Loucy (cell line): ENCODE measurements around the gene KHK.
"Not testable (repeated sequence)": the region's sequence is repeated elsewhere in the genome, so short reads cannot be mapped to it uniquely, and the experiment has no call there.

ENCODE experiments used
- H2AFZ ChIP-seq: fragments of 200-600 bp; sonication (generic); 2 replicates; pipeline ENCODE4 v1.6.0; 2016; ENCODE audit warnings: antibody characterized with exemption, mild to moderate bottlenecking, low read length, moderate library complexity
- H3F3A ChIP-seq: fragments of 200-600 bp; 2 replicates; pipeline ENCODE4 v1.6.0; 2016; ENCODE audit warnings: antibody characterized with exemption, low read depth, mild to moderate bottlenecking
- H3K27me3 ChIP-seq: fragments of 200-600 bp; sonication (generic); 2 replicates; pipeline ENCODE4 v1.6.1; 2014; ENCODE audit warnings: low read length, mild to moderate bottlenecking; ENCODE audit not compliant: insufficient read depth, poor library complexity, severe bottlenecking
- H3K36me3 ChIP-seq: fragments of 200-600 bp; sonication (generic); 2 replicates; pipeline ENCODE4 v1.6.1; 2016; ENCODE audit warnings: low read length; ENCODE audit not compliant: insufficient read depth
- H3K4me1 ChIP-seq: fragments of 200-600 bp; sonication (generic); 2 replicates; pipeline ENCODE4 v1.5.1; 2014; ENCODE audit warnings: low read length, mild to moderate bottlenecking; ENCODE audit not compliant: insufficient read depth, poor library complexity, severe bottlenecking
- H3K4me2 ChIP-seq: fragments of 200-600 bp; sonication (generic); 2 replicates; pipeline ENCODE4 v1.6.0; 2014; ENCODE audit warnings: antibody characterized with exemption, low read length, low read depth, mild to moderate bottlenecking; ENCODE audit not compliant: poor library complexity, severe bottlenecking
- H3K4me3 ChIP-seq: fragments of 200-600 bp; sonication (generic); 2 replicates; pipeline ENCODE4 v1.5.1; 2014; ENCODE audit warnings: low read length, mild to moderate bottlenecking, mixed read lengths; ENCODE audit not compliant: poor library complexity, severe bottlenecking
- H3K79me2 ChIP-seq: fragments of 200-600 bp; sonication (generic); 2 replicates; pipeline ENCODE4 v1.6.1; 2014; ENCODE audit warnings: low read length; ENCODE audit not compliant: insufficient read depth
- H3K9ac ChIP-seq: fragments of 200-600 bp; sonication (generic); 2 replicates; pipeline ENCODE4 v1.6.0; 2014; ENCODE audit warnings: mild to moderate bottlenecking, low read depth, low read length, moderate library complexity; ENCODE audit not compliant: poor library complexity, severe bottlenecking
- H3K9me2 ChIP-seq: fragments of 200-600 bp; sonication (generic); replicated peaks from 2 replicates; pipeline ENCODE4 v1.6.1; 2016; ENCODE audit warnings: low read depth, low read length, mixed read lengths
- H3K9me3 ChIP-seq: fragments of 200-600 bp; sonication (generic); 2 replicates; pipeline ENCODE4 v1.6.1; 2014; ENCODE audit warnings: mild to moderate bottlenecking, antibody characterized with exemption, low read length, low read depth; ENCODE audit not compliant: insufficient read depth
- H4K20me1 ChIP-seq: fragments of 200-600 bp; sonication (generic); 2 replicates; pipeline ENCODE4 v1.6.0; 2014; ENCODE audit warnings: antibody characterized with exemption, low read length, mild to moderate bottlenecking; ENCODE audit not compliant: insufficient read depth, poor library complexity, severe bottlenecking
- EZH2phosphoT487 ChIP-seq: fragments of 200-600 bp; IDR thresholded peaks from 2 replicates; pipeline ENCODE4 v1.6.1; 2018; ENCODE audit warnings: antibody characterized with exemption, mild to moderate bottlenecking, moderate library complexity, borderline replicate concordance
- TF ChIP-seq, protein P1 (sequence below): fragments of 200-600 bp; sonication (generic); conservative IDR thresholded peaks from 2 replicates; pipeline ENCODE4 v1.5.1; 2014; ENCODE audit warnings: mild to moderate bottlenecking, antibody characterized with exemption, low read length

KHK gene

DNA sequence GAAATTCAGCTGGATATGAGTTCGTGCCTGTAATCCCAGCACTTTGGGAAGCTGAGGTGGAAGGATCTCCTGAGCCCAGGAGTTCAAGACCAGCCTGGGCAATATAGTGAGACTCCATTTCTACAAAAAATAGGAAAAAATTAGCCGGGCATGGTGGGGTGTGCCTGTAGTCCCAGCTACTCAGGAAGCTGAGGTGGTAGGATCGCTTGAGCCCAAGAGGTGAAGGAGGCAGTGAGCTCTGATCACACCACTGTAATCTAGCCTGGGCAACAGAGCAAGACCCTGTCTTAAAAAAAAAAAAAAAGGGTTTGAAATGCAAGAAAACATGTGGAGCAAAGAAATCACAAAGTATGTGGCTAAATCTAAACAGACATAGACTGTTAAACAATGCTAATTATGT is 22.5 kb downstream of the KHK start:
- no peaks in the 10 kb centered on the region; the same call in 1 of the 2 replicates for H3F3A ChIP-seq
- no peak overlapping the region for H3K4me3 ChIP-seq
- no peak overlapping the region for H2AFZ ChIP-seq
- no peaks in the 10 kb centered on the region for H3K9me3 ChIP-seq
- H3K36me3 ChIP-seq, result no peaks in the 10 kb centered on the region
- H3K27me3 ChIP-seq, result no peaks in the 10 kb centered on the region
- H3K79me2 ChIP-seq, result no peaks in the 10 kb centered on the region
- no peaks in the 10 kb centered on the region for H3K9me2 ChIP-seq
- H3K9ac ChIP-seq, result no peak overlapping the region
- no peaks in the 10 kb centered on the region for H4K20me1 ChIP-seq
- no peaks in the 10 kb centered on the region for H3K4me1 ChIP-seq
- TF ChIP-seq, protein P1, sequence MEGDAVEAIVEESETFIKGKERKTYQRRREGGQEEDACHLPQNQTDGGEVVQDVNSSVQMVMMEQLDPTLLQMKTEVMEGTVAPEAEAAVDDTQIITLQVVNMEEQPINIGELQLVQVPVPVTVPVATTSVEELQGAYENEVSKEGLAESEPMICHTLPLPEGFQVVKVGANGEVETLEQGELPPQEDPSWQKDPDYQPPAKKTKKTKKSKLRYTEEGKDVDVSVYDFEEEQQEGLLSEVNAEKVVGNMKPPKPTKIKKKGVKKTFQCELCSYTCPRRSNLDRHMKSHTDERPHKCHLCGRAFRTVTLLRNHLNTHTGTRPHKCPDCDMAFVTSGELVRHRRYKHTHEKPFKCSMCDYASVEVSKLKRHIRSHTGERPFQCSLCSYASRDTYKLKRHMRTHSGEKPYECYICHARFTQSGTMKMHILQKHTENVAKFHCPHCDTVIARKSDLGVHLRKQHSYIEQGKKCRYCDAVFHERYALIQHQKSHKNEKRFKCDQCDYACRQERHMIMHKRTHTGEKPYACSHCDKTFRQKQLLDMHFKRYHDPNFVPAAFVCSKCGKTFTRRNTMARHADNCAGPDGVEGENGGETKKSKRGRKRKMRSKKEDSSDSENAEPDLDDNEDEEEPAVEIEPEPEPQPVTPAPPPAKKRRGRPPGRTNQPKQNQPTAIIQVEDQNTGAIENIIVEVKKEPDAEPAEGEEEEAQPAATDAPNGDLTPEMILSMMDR, result no peak
- no peak for TF ChIP-seq EZH2phosphoT487
- no peak overlapping the region for H3K4me2 ChIP-seq

DNA sequence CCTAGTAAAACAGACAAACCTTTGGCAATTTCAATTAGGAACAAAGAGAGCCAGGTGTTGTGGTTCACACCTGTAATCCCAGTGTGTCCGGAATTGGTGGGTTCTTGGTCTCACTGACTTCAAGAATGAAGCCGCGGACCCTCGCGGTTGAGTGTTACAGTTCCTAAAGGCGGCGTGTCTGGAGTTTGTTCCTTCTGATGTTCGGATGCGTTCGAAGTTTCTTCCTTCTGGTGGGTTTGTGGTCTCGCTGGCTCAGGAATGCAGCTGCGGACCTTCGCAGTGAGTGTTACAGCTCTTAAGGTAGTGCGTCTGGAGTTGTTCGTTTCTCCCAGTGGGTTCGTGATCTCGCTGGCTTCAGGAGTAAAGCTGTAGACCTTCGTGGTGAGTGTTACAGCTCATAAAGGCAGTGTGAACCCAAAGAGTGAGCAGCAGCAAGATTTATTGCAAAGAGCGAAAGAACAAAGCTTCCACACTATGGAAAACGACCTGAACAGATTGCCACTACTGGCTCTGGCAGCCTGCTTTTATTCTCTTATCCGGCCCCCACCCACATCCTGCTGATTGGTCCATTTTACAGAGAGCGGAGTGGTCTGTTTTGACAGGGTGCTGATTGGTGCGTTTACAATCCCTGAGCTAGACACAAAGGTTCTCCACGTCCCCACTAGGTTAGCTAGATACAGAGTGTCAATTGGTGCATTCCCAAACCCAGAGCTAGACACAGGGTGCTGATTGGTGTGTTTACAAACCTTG is 24.2 kb downstream of the KHK start:
- not testable (repeated sequence) for H3K36me3 ChIP-seq, H3K9ac ChIP-seq

DNA sequence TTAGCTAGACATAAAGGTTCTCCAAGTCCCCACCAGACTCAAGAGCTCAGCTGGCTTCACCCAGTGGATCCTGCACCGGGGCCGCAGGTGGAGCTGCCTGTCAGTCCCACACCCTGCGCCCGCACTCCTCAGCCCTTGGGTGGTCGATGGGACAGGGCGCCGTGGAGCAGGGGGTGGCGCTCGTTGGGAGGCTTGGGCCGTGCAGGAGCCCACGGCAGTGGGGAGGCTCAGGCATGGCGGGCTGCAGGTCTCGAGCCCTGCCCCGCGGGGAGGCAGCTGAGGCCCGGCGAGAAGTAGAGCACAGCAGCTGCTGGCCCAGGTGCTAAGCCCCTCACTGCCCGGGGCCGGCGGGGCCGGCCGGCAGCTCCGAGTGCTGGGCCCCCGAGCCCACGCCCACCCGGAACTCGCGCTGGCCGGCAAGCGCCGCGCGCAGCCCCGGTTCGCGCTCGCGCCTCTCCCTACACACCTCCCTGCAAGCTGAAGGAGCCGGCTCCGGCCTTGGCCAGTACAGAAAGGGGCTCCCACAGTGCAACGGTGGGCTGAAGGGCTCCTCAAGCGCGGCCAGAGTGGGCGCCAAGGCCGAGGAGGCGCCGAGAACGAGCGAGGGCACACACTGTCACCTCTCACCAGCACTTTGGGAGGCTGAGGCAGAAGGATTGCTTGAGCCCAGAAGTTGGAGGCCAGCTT is 25.0 kb downstream of the KHK start:
- H3F3A ChIP-seq, H3K9ac ChIP-seq, H4K20me1 ChIP-seq, H3K4me3 ChIP-seq, H3K9me2 ChIP-seq, H3K79me2 ChIP-seq, H3K4me1 ChIP-seq, H3K9me3 ChIP-seq, H3K4me2 ChIP-seq, H2AFZ ChIP-seq, H3K27me3 ChIP-seq, H3K36me3 ChIP-seq: not testable (repeated sequence)

More for the DNA sequence above, 24.2 kb downstream of the KHK start:
- H3K4me3 ChIP-seq, result peak overlapping the region; percentile 40
- H3K9me3 ChIP-seq, H3K27me3 ChIP-seq, H4K20me1 ChIP-seq, H3F3A ChIP-seq, H3K79me2 ChIP-seq, H3K9me2 ChIP-seq, H3K4me1 ChIP-seq: not testable (repeated sequence)
- H3K4me2 ChIP-seq, result peak overlapping the region; percentile 53
- peak overlapping the region; percentile 77 for H2AFZ ChIP-seq

GRCh38 chr2:27115519-27115918 is 28.9 kb downstream of the KHK start:
- H3K79me2 ChIP-seq, result no peaks in the 10 kb centered on the region
- no peak overlapping the region for H3K9ac ChIP-seq
- H4K20me1 ChIP-seq, result no peaks in the 10 kb centered on the region
- TF ChIP-seq, protein P1, result no peak
- TF ChIP-seq EZH2phosphoT487, result no peak
- no peaks in the 10 kb centered on the region for H3K36me3 ChIP-seq
- H2AFZ ChIP-seq, result no peak overlapping the region
- no peaks in the 10 kb centered on the region for H3K9me3 ChIP-seq
- no peaks in the 10 kb centered on the region for H3K4me1 ChIP-seq
- H3K4me3 ChIP-seq, result no peak overlapping the region
- H3K27me3 ChIP-seq, result no peaks in the 10 kb centered on the region
- H3F3A ChIP-seq, result no peaks in the 10 kb centered on the region; the same call in 1 of the 2 replicates
- H3K4me2 ChIP-seq, result no peak overlapping the region
- H3K9me2 ChIP-seq, result no peaks in the 10 kb centered on the region
